HG03196 (cell line): Measurements from ENCODE around the gene ZC3H7B.

Source experiments
- ATAC-seq: cut with Tn5 transposase; IDR thresholded peaks from one replicate; pipeline ENCODE4 v1.9.1; 2021; ENCODE audit not compliant: unreplicated experiment

The ZC3H7B gene

DNA sequence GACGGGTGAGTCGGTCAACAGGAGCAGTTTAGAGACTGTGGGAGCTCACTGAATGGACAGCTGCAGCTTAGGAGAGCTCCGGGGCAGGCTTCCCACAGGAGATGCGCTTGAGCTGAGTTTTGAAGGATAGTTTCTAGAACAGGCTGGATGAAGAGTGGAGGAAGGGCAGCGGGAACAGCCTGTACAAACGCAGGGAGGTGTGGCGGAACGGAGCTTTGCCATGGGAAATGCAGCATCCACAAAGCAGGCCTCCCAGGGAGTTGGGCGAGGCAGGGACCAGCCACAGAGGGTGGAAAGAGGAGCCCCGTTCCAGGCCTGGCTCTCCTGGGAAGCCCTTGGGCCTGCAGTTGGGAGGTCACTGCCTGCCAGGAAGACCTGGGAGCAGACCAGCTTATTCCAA lies 53.7 kb downstream of the ZC3H7B start:
- ATAC-seq, result no peak

DNA sequence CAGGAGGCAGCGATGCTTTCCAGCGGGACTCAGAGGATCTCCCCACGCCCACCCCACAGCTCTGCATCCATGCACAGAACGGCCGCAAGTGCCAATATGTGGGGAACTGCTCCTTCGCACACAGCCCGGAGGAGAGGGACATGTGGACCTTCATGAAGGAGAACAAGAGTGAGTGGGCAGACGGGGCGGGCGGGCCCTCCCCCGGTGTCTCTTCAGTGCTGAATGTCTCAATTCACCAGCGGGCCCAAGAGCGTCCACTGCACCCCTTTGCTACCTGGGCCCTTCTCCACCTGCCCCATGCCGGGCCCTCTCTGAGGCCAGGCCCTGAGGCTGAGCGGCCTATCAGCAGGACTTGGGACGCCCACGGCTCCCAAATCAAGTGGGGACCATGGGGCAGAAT lies 54.6 kb downstream of the ZC3H7B start:
- no peak for ATAC-seq

DNA sequence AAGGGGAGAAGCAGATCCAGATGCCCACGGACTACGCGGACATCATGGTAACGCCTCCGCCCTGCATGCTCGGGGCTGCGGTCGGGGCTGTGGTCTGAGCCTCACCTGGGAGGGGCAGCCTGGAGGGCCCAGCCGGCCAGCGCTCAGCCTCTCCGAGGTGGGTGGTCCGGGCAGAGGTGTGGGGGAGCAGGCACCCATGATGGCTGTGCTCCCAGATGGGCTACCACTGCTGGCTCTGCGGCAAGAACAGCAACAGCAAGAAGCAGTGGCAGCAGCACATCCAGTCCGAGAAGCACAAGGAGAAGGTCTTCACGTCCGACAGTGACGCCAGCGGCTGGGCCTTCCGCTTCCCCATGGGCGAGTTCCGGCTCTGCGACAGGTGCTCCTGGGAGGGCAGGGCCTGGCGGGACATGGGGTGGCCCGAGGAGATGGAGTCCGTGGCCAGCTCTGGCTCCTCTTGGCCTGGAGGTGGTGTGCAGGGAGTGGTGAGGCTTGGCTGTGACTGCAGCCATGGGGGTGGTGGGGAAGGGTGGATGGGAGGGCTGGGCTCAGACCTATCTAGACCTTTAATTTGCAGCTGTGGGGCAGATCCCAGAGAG lies 55.2 kb downstream of the ZC3H7B start:
- no peak for ATAC-seq

DNA sequence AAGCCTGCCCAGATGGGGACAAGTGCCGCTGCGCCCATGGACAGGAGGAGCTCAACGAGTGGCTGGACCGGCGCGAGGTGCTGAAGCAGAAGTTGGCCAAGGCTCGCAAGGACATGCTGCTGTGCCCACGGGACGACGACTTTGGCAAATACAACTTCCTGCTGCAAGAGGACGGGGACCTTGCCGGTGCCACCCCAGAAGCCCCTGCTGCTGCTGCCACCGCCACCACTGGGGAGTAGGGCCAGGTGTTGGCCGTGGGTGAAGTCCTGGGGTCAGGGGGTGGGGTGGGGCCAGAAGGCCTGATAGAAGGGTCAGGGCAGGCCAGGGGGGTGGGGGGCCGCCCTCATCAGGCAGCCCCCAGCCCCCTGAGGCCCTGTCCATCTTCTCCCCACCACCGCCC lies 55.9 kb downstream of the ZC3H7B start:
- ATAC-seq, result no peak

DNA sequence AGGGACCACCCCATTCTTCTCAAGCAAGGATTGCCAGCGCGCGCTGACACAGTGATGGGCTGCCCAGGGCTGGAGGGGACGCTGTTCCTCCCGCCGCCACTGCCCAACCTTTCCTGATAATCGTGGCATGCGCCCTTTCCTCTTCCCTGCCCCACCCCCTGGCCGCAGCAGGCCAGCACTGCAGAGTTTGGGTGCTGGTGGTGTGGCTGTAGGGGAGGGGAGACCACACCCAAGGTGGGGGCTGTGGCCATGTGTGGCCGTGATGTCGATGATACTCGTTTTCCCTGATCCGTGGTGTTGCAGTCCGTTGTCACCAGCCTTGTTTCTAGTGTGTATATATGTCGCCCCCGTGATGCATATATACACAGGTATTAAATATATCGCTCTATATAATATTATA lies 57.6 kb downstream of the ZC3H7B start:
- no peak for ATAC-seq

DNA sequence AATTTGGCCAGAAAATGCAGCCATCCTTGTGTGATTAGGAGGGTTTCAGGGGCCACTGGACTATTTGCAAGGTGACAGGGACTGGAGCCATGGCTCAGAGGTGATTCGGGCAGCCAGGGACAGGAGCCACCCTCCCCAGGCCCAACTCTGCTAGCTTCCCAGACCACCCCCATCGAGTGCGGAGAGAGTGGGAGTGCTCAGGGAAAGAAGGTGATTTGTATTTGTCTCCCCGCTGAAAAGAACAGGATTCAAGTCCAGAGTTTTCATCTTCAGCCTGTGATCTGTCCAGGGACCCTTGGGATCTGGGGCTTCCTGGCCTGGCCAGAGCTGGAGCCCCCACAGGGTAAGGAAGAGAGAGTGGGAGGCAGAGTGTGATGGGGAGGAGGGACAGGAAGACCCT lies 58.1 kb downstream of the ZC3H7B start:
- no peak for ATAC-seq

DNA sequence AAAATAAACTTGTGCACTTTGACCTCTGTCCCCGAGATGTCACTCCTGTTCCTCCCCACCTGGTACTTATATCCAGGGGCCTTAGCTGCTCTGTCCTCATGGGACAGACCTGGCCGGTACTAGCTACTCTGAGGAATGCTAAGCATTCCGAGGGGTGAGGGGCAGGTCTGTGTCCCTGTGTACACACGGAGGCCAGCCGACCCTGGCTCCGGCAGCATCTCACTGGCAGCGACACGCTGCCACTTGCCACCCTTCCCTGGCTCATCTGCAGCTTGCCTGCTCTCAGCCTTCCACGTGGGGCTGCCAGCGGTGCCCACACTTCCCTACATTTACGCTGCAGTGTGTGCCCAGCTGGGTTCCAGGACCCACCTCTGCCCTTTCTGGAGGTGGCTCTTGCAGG lies 58.8 kb downstream of the ZC3H7B start:
- no peak for ATAC-seq

DNA sequence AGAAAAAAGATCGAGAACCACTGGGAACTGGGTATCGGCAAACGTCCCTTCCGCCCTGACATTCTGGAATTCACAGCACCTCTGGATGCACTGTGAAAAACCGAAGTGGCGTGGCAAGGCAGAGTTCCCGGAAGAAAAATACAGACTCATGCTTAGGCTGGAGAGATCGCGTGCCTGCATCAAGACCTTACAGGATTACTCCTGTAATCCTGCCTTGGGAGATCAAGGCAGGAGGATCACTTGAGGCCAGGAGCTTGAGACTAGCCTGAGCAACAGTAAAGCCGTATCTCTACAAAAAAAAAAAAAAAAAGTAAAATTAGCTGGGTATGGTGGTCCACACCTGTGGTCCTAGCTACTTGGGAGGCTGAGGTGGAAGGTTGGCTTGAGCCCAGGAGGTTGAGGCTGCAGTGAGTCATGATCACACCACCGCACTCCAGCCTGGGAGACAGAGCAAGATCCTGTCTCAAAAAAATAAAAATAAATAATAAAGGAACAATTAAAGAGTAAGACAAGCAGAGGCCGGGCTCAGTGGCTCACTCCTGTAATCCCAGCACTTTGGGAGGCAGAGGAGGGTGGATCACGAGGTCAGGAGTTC lies 60.5 kb downstream of the ZC3H7B start:
- ATAC-seq, result no peak

DNA sequence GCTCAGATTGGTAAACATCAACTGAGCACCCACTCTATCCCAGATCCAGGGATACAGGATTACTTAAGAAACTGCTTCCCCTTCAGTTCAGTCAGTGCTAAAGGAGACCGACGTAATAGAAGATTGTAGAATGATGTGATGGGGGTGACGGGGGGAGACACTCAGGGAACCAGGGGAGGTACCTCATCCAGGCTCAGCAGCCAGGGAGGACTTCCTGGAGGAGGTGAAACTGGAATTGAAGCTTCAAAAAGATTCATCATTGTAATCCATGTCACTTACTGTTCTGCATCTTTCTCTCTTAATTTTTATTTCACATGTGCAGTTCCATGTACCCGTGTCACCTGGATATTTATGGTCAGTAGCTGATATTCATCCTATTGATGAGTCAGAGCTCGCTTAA lies 61.3 kb downstream of the ZC3H7B start:
- ATAC-seq, result no peak

DNA sequence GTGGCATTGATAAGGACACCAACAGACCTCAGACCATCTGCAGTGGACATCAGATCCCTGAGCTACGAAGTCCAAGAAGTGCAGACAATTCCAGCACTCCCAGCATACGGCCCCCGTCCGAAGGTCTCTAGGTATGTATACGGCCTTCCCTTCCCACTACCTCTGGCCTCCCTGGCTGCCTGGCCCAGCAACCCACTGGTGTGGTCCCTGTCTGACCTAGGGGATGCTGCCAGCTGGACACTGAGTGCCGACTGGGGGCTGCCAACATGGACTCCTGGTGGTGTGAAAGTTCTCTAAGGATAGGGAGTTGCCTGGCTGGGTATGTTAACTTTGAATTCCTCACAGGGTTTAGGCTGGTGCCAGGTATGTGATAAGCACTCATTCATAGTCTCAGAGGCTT lies 62.9 kb downstream of the ZC3H7B start:
- ATAC-seq, result no peak

DNA sequence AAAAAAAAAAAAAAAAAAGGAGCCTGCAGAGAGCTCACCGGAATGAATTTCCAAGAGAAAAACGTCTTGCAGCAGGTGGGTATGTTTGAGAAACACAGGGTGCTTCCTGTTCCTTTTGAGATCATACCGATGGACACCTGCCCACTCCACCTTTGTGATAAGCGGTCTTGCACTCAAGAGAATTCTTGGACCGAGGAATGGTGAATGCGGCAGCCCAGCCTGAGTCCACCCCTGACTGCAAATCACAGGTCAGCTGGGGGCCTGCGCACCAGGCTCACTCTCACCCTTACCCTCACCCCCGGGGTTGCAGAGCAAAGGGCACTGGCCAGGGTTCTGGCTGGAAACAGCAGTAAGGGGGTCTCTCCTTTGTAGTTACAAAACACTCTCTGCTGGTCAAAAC lies 63.6 kb downstream of the ZC3H7B start:
- no peak for ATAC-seq

DNA sequence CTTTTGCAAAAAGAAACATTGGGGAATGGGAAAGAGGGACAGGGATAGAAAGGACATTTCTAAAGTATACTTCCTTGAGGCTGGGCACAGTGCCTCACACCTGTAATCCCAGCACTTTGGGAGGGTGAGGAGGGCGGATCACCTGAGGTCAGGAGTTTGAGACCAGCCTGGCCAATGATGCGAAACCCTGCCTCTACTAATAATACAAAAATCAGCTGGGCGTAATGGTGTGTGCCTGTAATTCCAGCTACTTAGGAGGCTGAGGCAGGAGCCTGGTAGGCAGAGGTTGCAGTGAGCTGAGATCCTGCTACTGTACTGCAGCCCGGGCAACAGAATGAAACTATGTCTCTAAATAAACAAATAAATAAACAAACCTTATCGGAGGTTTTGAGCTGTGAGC lies 64.1 kb downstream of the ZC3H7B start:
- ATAC-seq, result no peak

DNA sequence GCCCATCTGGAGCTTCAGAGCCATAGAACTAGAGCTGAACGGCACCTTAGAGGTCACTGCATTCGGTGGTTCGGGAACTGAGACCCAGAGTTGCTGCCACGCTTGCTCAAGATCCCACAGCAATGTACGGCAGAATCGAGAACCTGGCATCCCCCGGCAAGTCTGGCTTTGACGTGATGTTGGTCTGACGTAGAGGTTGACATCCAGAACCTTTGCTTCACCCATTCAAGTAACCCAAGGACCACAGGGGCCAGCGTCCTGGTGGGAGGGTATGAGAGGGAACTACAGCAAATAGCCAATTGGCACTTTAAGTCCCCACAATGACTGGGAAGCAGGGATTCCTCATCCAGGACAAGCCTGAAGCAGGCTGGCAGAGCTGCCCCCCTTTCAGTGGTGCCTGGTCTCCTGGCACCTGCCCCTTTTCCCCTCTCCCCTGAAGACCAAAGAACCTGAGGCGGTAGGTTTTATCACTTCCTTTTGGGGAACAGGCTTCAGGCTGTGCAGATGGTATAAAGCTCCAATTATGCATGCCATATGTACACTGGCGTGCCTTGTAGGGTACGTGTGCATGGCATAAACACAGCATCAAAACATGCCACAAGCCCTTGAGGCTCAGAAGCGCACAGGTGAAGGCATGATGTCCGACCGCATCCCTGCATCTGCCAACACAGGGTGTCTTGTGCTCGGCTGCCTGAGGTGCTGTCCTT lies 65.2 kb downstream of the ZC3H7B start:
- no peak for ATAC-seq

DNA sequence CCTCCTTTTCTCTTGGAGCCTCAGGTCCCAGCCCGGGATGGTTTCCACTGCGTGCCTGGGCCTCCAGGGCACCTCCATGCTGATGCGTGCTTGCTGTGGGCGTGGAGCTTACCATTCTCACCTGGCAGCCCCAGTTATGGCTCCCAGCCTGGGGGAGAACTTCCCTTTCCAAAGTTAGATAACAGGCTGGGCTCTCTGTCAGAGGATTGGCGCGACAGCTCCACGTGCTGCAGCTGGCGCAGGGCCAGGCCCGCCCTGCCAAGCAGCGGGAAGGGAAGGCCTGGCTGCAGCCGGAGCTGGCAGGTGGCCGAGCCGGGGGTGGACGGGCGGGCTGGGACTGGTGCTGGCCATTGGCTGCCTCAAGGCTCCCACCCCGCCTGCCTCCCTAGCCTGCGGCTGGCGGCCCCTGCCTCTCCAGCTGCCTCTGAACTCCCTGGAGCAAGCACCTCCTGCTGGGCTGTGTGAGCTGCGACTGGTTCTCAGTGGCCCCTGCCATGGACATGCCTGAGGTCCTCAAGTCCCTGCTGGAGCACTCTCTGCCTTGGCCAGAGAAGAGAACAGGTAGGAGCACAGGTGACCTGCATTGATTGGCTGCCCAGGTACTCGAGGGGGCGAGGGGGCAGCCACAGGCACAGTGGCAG lies 65.8 kb downstream of the ZC3H7B start:
- no peak for ATAC-seq

DNA sequence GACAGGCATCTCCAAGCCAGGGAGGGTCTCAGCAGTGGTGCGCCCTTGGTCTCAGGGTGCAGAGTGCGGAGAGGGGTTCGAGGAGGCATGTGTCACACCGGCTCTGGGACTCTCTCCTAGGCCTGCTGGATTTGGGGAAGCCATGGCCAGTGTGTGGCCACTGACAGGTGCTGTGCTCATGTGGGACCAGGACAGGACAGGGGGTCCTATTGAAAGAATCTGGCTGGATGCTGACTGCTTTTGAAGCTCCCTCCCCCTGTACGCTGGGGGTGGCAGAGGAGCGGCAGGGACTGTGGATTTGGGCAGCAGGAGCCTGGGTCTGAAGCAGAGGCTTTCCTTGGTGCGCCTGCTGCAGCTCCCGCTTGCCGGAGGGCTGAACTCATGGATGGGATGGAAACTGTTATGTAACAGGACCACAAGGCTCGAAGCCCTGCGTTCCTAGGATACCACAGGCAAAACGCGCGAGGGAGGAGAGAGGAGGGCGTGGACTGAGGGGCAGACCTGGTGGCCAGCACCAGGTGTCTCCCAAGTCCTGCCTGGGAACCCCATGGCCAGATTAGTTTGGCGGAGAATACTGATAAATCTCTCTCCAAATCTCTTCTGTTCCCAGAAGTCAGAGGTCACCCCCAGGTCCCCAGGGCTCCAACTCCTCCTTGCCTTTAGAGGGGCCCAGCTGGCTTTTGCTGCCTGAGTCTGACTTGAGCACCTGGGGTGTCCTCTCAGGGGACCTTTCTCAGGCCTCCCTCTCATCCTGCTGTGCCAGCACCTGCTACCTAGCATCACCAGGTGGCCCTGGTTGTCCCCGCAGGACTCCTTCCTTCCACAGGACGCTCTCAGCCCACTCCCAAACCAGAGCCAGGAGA lies 66.6 kb downstream of the ZC3H7B start:
- ATAC-seq, result no peak

DNA sequence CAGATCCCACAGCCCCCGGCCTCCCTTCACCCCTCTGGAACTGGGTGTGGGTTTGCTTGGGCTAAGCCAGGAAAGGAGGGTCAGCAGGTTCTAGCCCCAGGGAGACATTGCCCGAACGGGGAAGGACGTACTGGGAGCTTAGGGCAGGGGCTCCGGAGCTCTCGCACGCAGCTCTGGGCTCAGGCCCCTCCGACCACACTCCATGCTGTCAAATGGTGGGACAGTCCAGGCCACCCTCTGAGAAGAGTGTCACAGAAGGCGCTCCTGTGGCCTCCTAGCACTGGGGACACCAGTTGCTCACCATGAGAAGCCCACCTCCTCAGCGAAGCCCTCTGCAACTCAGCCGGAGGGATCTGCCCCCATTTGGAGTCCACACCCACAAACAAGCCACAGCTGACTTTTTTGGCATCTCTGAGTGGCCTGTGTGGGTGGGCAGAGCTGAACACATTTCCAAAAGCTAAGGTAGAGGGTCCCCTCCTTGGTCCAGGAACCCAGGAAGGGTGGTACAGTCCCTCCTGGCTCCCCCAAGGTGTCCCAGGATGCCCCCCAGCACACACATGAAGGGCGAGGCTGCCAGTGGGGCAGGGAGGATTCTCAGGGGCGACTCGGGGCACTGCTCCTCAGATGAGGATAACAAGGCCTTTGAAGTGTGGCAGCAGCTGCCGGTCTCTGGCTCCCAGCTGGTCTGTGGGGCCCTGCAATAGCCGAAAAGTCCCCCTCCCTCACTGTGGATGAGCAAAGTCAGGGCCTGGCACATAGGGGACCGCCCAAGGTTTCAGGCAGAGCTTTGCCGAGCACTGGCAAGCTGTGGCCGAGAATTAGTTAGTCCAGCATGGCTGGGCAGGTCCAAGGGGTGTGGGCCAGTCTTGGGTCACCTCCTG lies 67.5 kb downstream of the ZC3H7B start:
- no peak for ATAC-seq

DNA sequence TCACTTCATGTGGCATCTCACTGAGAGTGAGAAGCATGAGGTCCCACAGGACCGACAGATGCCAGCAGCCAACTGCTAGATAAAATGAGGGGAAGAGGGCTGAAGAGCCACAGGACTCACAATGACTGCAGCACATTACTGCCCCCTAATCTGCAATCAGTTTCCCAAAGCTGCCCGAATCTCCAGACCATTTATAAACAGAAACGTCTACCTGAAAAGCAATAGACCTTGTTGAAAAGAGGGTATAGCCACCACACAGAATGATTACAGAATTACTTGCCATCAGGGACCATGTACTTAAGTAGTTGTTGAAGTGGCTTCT lies 68.1 kb downstream of the ZC3H7B start:
- no peak for ATAC-seq

DNA sequence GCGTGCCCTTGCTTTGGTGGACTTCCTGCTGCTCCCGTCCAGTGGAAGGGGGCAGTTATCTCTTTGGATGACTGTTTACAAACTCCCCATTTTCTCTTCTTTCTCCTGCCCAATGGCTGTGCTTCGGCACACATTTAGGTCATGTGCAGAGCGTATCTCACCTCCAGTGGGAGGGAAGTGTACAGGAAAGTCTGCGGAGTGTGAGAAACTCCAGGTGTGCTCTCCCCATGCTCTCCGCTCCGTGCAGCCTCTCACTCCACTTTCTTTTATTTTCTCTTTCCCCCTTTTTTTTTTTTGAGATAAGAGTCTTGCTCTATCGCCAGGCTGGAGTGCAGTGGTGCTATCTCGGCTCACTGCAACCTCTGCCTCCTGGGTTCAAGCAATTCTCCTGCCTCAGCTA lies 68.5 kb downstream of the ZC3H7B start:
- ATAC-seq, result no peak

DNA sequence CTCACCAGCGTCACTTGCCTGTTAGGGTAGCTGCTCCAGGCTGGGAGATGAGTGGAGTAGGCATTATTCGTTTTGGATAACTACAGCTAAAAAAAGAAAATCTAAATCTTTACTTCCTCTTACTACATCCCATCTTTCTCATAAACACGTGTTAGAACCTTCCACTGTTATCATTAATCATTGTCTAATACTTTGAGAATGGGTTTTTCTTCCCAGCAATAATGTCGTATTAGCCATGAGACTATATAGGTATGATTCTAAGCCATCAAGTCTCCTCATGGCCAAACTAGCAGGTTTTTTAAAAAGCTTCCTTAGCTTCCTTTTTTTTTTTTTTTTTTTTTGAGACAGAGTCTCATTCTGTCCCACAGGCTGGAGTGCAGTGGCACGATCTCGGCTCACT lies 76.5 kb downstream of the ZC3H7B start:
- ATAC-seq, result no peak

DNA sequence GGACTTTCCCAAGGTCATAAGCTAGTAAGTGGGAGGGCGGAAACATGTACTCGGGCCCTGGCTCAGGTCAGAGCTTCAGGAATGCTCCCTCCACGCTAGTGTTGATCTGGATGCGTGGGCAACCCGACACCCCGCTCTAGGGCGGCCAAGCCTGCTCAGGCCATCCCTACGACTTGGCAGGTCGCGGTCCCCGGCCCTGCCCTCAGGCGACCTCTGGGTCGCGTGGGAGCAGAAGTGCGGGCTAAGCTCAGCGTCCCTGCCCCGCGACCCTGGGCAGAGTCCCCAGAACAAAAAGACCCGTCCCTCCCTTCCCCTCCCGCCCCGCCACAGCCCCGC lies 79.6 kb downstream of the ZC3H7B start:
- ATAC-seq, result peak; percentile 21
